Smooth muscle cell (in vitro differentiated cells): Measurements from ENCODE around the gene TMEM45A. TPM values are rescaled to one million over a fixed set of nuclear protein-coding genes. Genes with fewer than 3 reads are reported as not detected.
A peak's percentile ranks its signal among the peaks of the same experiment; 100 is the strongest.

ENCODE experiments used
- DNase-seq: peaks from one replicate; lab custom pipeline; 2025; ENCODE audit not compliant: unreplicated experiment; lab: John Stamatoyannopoulos, UW
- H2AFZ ChIP-seq: fragments of 200-600 bp; sonication (generic); 2 replicates; pipeline ENCODE4 v1.6.0; 2016; ENCODE audit warnings: antibody characterized with exemption, low read depth, mild to moderate bottlenecking
- H3F3A ChIP-seq: fragments of 200-600 bp; sonication (generic); 2 replicates; pipeline ENCODE4 v1.6.0; 2017; ENCODE audit warnings: antibody characterized with exemption, low read depth
- H3K27ac ChIP-seq: fragments of 200-600 bp; sonication (generic); 2 replicates; pipeline ENCODE4 v1.5.1; 2016; ENCODE audit warnings: low read depth, mild to moderate bottlenecking
- H3K27me3 ChIP-seq: fragments of 200-600 bp; sonication (generic); 2 replicates; pipeline ENCODE4 v1.6.1; 2016; ENCODE audit warnings: low read depth, mild to moderate bottlenecking
- H3K36me3 ChIP-seq: fragments of 200-600 bp; sonication (generic); 2 replicates; pipeline ENCODE4 v1.5.1; 2016; ENCODE audit warnings: low read depth
- H3K4me1 ChIP-seq: fragments of 200-600 bp; sonication (generic); 2 replicates; pipeline ENCODE4 v1.5.1; 2016; ENCODE audit warnings: low read depth
- H3K4me2 ChIP-seq: fragments of 200-600 bp; sonication (generic); 2 replicates; pipeline ENCODE4 v1.6.0; 2016; ENCODE audit warnings: mild to moderate bottlenecking
- H3K4me3 ChIP-seq: fragments of 200-600 bp; sonication (generic); 2 replicates; pipeline ENCODE4 v1.5.1; 2016; ENCODE audit warnings: mild to moderate bottlenecking
- H3K79me2 ChIP-seq: fragments of 200-600 bp; sonication (generic); 2 replicates; pipeline ENCODE4 v1.6.0; 2016; ENCODE audit warnings: low read depth, mild to moderate bottlenecking
- H3K9ac ChIP-seq: fragments of 200-600 bp; sonication (generic); 2 replicates; pipeline ENCODE4 v1.6.0; 2016; ENCODE audit warnings: low read depth
- H3K9me3 ChIP-seq: fragments of 200-600 bp; sonication (generic); replicated peaks from 2 replicates; pipeline ENCODE4 v1.5.1; 2016; ENCODE audit warnings: low read depth
- H4K20me1 ChIP-seq: fragments of 200-600 bp; sonication (generic); 2 replicates; pipeline ENCODE4 v1.6.0; 2016; ENCODE audit warnings: low read depth
- CTCF ChIP-seq: fragments of 200-600 bp; sonication (generic); IDR thresholded peaks from 2 replicates; pipeline ENCODE4 v1.5.1; 2017; ENCODE audit warnings: borderline replicate concordance, mild to moderate bottlenecking, antibody characterized with exemption; ENCODE audit not compliant: insufficient read depth, poor library complexity, severe bottlenecking
- WGBS: methylation state at CpG from one replicate; pipeline ENCODE4 v1.1.7; 2016; ENCODE audit warnings: low lambda C conversion rate; 5-methylcytosine and 5-hydroxymethylcytosine counted together
- polyA plus RNA-seq: library from polyadenylated mRNA; unstranded; fragments of >200 nt; fragmentation: Nextera tagmentation; extraction: Ambion mirVana; gene quantifications from 2 replicates; pipeline ENCODE4 v1.2.1, GENCODE V29; 2016
- total RNA-seq: library from RNA; depleted of rRNA; stranded (reverse); fragments of >200 nt; gene quantifications from 2 replicates; pipeline ENCODE4 v1.2.3, GENCODE V29; 2014

The TMEM45A gene
- total and polyA plus RNA-seq, 2 experiments from 2014 or later: 209 to 280 TPM

- WGBS: 74% methylated on average over 7 of the region's 7 CpGs
Measured at GRCh38 chr3:100558233-100558632, 65.8 kb downstream of the TMEM45A start.

GRCh38 chr3:100560426-100560825, 68.0 kb downstream of the TMEM45A start:
- Histone ChIP-seq H4K20me1 (peaks cover 3% of the 10 kb centered on the region), H3K9me3 (no peaks in the 10 kb centered on the region), H3K9ac (peak overlapping the region; percentile 67), H3F3A (peaks cover 19% of the 10 kb centered on the region), H3K79me2 (peaks cover 4% of the 10 kb centered on the region), H3K27me3 (no peaks in the 10 kb centered on the region), H3K36me3 (peaks cover 7% of the 10 kb centered on the region), H3K4me3 (no peak overlapping the region), H3K4me2 (peak overlapping the region; percentile 71), H3K4me1 (peaks cover 44% of the 10 kb centered on the region), H2AFZ (no peak overlapping the region), H3K27ac (peak overlapping the region; percentile 93)
- 77% methylated on average over 4 of the region's 4 CpGs for WGBS
- TF ChIP-seq CTCF: no peak
- no peak for DNase-seq

More at GRCh38 chr3:100558233-100558632, 65.8 kb downstream of the TMEM45A start:
- Histone ChIP-seq H3K36me3 (peaks cover 12% of the 10 kb centered on the region), H3K27ac (peak overlapping the region; percentile 93), H3K79me2 (peaks cover 2% of the 10 kb centered on the region), H3K4me3 (no peak overlapping the region), H3K27me3 (no peaks in the 10 kb centered on the region), H3K9me3 (no peaks in the 10 kb centered on the region), H3K9ac (no peak overlapping the region), H3F3A (peaks cover 19% of the 10 kb centered on the region), H4K20me1 (peaks cover 8% of the 10 kb centered on the region), H3K4me1 (peaks cover 44% of the 10 kb centered on the region), H3K4me2 (no peak overlapping the region), H2AFZ (no peak overlapping the region)
- no peak for DNase-seq
- no peak for TF ChIP-seq CTCF

GRCh38 chr3:100561459-100562158, 69.2 kb downstream of the TMEM45A start:
- Histone ChIP-seq H4K20me1 (peaks cover 3% of the 10 kb centered on the region), H3K9me3 (no peaks in the 10 kb centered on the region), H3K4me1 (peaks cover 44% of the 10 kb centered on the region), H3K79me2 (peaks cover 4% of the 10 kb centered on the region), H3K4me3 (no peak overlapping the region), H3K27me3 (no peaks in the 10 kb centered on the region), H3K27ac (peak overlapping the region; percentile 93), H2AFZ (no peak overlapping the region), H3K9ac (peak overlapping the region; percentile 67), H3K4me2 (peak overlapping the region; percentile 71), H3K36me3 (peaks cover 4% of the 10 kb centered on the region), H3F3A (peaks cover 19% of the 10 kb centered on the region)
- DNase-seq: no peak
- 48% methylated on average over 7 of the region's 7 CpGs for WGBS
- no peak for TF ChIP-seq CTCF
